ENCODE results near the gene ENOX1.

The ENOX1 gene

GRCh38 chr13:43388282-43389034, 398.3 kb downstream of the ENOX1 start:
- no peak for DNase-seq (ENCODE audit: low read depth in 2 of 2)

- DNase-seq (ENCODE audit: low read depth in 2 of 2), result no peak
Observed at GRCh38 chr13:43387880-43388279, 398.9 kb downstream of the ENOX1 start.

GRCh38 chr13:43383498-43384165, 403.1 kb downstream of the ENOX1 start:
- no peak for DNase-seq (ENCODE audit: low read depth in 2 of 2)

- no peak for DNase-seq (ENCODE audit: low read depth in 2 of 2)
Observed at GRCh38 chr13:43379738-43380137, 407.0 kb downstream of the ENOX1 start.

GRCh38 chr13:43377973-43378372, 408.8 kb downstream of the ENOX1 start:
- DNase-seq (ENCODE audit: low read depth in 2 of 2), result no peak

GRCh38 chr13:43377149-43377548, 409.6 kb downstream of the ENOX1 start:
- no peak for DNase-seq (ENCODE audit: low read depth in 2 of 2)

GRCh38 chr13:43376596-43376995, 410.2 kb downstream of the ENOX1 start:
- no peak for DNase-seq (ENCODE audit: low read depth in 2 of 2)

GRCh38 chr13:43375797-43376465, 410.8 kb downstream of the ENOX1 start:
- no peak for DNase-seq (ENCODE audit: low read depth in 2 of 2)

GRCh38 chr13:43374621-43375020, 412.2 kb downstream of the ENOX1 start:
- DNase-seq (ENCODE audit: low read depth in 2 of 2), result no peak

GRCh38 chr13:43373400-43373799, 413.4 kb downstream of the ENOX1 start:
- DNase-seq (ENCODE audit: low read depth in 2 of 2), result no peak

- no peak for DNase-seq (ENCODE audit: low read depth in 2 of 2)
Observed at GRCh38 chr13:43370842-43371241, 415.9 kb downstream of the ENOX1 start.

GRCh38 chr13:43369319-43369718, 417.5 kb downstream of the ENOX1 start:
- no peak for DNase-seq (ENCODE audit: low read depth in 2 of 2)

GRCh38 chr13:43368003-43368402, 418.8 kb downstream of the ENOX1 start:
- no peak for DNase-seq (ENCODE audit: low read depth in 2 of 2)

- no peak for DNase-seq (ENCODE audit: low read depth in 2 of 2)
Observed at GRCh38 chr13:43365039-43365344, 421.8 kb downstream of the ENOX1 start.

- DNase-seq (ENCODE audit: low read depth in 2 of 2), result no peak
Observed at GRCh38 chr13:43364210-43365038, 422.3 kb downstream of the ENOX1 start.

GRCh38 chr13:43363156-43363953, 423.4 kb downstream of the ENOX1 start:
- no peak for DNase-seq (ENCODE audit: low read depth in 2 of 2)

GRCh38 chr13:43362556-43362955, 424.2 kb downstream of the ENOX1 start:
- DNase-seq (ENCODE audit: low read depth in 2 of 2), result no peak

- DNase-seq (ENCODE audit: low read depth in 2 of 2), result no peak
Observed at GRCh38 chr13:43360892-43361610, 425.7 kb downstream of the ENOX1 start.

GRCh38 chr13:43360171-43360570, 426.6 kb downstream of the ENOX1 start:
- DNase-seq (ENCODE audit: low read depth in 2 of 2), result no peak

GRCh38 chr13:43359536-43359935, 427.2 kb downstream of the ENOX1 start:
- no peak for DNase-seq (ENCODE audit: low read depth in 2 of 2)

- no peak for DNase-seq (ENCODE audit: low read depth in 2 of 2)
Observed at GRCh38 chr13:43357564-43357963, 429.2 kb downstream of the ENOX1 start.
